AG04449 (cell line): ENCODE measurements around the gene TIGD7.

ENCODE experiments used
- CTCF ChIA-PET: fragments of 350-600 bp; formaldehyde crosslinking; extraction: SDS; loops from one replicate; lab custom pipeline; 2021; ENCODE audit warnings: antibody characterized with exemption; lab: Yijun Ruan, JAX
- POLR2A ChIA-PET: fragments of 400-600, 350-600 bp; formaldehyde crosslinking; extraction: SDS; loops from one replicate; lab custom pipeline; 2020; ENCODE audit warnings: antibody characterized with exemption, inconsistent platforms; lab: Yijun Ruan, JAX
- DNase-seq: peaks from one replicate; pipeline ENCODE4 v3.0.0-alpha.2; 2010; ENCODE audit warnings: low read depth, low spot score
- H3K4me3 ChIP-seq: 2 replicates; pipeline ENCODE4 v1.5.1; 2011; ENCODE audit warnings: low read depth, mild to moderate bottlenecking, control low read depth, low read length
- TF ChIP-seq, protein P1 (sequence below): IDR thresholded peaks from one replicate; pipeline ENCODE4 v1.5.1; 2011; ENCODE audit warnings: mild to moderate bottlenecking, moderate library complexity, low read length, control low read depth, inconsistent platforms; ENCODE audit not compliant: insufficient read depth; ENCODE audit errors: missing control alignments

Gene TIGD7, protein sequence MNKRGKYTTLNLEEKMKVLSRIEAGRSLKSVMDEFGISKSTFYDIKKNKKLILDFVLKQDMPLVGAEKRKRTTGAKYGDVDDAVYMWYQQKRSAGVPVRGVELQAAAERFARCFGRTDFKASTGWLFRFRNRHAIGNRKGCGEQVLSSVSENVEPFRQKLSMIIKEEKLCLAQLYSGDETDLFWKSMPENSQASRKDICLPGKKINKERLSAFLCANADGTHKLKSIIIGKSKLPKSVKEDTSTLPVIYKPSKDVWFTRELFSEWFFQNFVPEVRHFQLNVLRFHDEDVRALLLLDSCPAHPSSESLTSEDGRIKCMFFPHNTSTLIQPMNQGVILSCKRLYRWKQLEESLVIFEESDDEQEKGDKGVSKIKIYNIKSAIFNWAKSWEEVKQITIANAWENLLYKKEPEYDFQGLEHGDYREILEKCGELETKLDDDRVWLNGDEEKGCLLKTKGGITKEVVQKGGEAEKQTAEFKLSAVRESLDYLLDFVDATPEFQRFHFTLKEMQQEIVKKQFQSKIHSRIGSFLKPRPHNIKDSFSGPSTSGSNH

DNA sequence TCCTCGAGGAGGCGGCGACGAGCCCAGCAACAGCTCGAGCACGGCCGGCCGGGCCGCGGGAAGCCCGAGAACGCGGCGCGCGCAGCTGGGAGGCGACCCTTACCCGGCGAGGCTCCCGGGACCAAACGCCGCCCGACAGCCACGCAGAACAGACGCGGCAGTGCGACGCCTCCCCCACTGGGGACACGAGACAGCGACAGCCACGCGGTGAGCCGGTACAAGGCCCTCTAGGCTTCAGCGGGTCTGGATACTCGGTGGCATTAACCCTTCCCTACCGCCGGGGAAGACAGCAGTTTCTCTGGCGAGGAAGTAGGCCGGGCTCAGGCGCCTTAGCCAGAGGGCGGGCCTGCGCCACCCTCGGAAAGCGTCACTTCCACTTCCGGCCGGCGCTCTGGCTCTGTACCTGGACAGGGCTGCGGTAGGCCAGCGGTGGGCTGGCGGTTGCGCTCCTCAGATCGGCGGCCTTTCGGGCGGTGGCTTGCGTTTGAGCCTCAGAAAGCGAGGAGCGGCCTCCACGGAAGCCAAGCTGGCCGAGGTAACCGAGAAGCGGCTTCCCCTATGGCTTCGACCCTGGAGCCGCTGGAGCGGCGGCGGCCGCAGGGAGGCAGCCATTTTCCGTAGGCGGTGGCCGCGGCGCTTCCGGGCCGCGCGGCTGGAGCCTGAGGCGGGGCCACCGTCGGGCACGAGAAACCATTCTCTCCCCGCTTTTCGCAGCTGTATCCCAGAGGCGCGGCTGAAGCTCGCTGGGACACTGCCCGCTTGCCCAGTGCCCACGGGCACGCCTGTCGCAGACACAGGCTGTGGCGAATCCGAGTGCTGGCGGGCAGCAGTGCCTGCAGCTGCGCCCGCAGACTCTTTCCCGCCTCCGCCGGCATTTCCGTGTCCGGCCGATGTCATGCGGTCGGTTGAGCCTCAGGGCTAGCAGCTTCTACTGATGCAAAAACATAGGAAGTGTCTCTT lies at the start of gene TIGD7, which contains the start of gene ZNF75A:
Gene TIGD7 (minus strand): TSS at position 322 of the 960 bp plus-strand sequence. CDS start 4,816 bp downstream, outside the sequence.
Gene ZNF75A (plus strand): TSS at position 389 of the 960 bp plus-strand sequence. CDS start 2,932 bp downstream, outside the sequence.
- ChIA-PET POLR2A (interaction anchor here (2.0 kb wide), 1 partner anchor 22 kb away, joined by 11 read pairs; the partner anchor contains the start of gene ZNF263), CTCF (interaction anchor here (0.9 to 1.2 kb wide), 3 partner anchors 17 to 1172 kb away, joined by 3 read pairs; no protein-coding TSS in a partner anchor)
- peak within 1 kb of the TSS; percentile 92 for H3K4me3 ChIP-seq
- peak; percentile 45 for DNase-seq
- TF ChIP-seq, protein P1, sequence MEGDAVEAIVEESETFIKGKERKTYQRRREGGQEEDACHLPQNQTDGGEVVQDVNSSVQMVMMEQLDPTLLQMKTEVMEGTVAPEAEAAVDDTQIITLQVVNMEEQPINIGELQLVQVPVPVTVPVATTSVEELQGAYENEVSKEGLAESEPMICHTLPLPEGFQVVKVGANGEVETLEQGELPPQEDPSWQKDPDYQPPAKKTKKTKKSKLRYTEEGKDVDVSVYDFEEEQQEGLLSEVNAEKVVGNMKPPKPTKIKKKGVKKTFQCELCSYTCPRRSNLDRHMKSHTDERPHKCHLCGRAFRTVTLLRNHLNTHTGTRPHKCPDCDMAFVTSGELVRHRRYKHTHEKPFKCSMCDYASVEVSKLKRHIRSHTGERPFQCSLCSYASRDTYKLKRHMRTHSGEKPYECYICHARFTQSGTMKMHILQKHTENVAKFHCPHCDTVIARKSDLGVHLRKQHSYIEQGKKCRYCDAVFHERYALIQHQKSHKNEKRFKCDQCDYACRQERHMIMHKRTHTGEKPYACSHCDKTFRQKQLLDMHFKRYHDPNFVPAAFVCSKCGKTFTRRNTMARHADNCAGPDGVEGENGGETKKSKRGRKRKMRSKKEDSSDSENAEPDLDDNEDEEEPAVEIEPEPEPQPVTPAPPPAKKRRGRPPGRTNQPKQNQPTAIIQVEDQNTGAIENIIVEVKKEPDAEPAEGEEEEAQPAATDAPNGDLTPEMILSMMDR = peak; percentile 8

DNA sequence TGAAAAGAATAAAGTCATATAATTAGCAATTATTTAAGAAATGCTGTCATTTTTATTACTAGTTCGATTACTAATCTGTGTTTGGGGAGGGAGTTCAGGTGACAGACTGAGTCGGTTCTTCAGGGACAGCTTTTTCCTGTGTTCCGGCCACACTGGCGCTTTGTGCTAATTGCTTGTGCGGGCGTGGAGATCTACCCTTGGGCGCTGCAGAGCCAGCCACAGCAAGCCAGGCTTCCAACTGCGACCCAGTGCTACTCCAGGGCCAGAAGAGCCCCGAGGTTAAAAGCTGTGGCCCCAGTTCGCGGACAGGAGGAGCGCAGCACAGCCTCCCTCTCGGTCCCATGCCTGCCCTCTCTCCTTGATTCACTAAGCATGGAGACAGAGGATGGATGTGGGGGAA lies 43.9 kb upstream of the TIGD7 start:
- no peak for DNase-seq
- no peak overlapping the region for H3K4me3 ChIP-seq
- CTCF ChIA-PET = no interaction called here
- POLR2A ChIA-PET = no interaction called here
- TF ChIP-seq, protein P1 = no peak

DNA sequence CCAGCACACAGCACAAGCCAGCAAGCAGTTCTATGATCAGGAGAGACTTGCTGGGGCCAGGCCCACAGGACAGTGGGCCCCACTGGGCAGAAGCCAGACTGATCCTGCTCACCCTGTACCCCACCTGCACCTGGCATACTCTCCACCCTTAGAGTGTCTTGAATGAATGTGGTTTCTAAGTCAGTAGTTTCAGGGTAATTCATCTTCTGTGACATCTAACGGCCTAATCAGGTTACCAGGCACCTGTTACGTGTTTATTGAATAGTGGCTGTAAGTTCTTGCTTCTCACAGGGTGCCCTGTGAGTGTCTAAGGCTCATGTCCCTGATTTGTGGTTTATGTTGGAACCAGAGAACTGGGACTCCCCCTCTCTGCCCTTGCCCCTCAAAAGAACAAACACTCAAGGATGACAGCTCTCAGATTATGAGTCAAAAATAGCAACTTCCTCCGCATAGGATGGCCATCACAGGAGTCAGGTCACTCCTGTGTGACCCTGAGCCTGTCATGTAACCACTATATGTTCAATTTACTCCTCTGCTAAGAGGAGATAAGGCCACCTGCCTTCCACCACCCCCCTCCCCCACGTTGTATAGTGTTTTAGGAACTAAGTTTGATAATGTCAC lies 43.4 kb upstream of the TIGD7 start:
- POLR2A ChIA-PET = no interaction called here
- DNase-seq = no peak
- TF ChIP-seq, protein P1 = no peak
- CTCF ChIA-PET = no interaction called here
- no peak overlapping the region for H3K4me3 ChIP-seq

DNA sequence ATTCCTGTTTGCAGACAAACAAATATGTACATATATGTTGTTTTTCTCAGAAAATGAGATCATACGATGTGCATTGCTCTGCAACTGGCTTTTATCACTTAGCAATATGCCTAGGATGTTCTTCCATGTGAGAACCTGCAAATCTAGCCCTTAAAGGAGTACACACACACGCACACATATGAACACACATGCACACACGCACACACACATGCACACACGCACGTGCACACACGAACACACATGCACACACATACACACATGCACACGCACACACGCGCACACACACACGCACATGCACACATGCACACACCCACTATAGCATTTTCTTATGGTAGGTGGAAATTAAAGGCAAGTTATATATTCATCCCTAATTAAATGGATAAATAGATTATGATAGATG lies 42.4 kb upstream of the TIGD7 start:
- CTCF ChIA-PET = no interaction called here
- TF ChIP-seq, protein P1 = no peak
- POLR2A ChIA-PET = no interaction called here
- no peak overlapping the region for H3K4me3 ChIP-seq
- no peak for DNase-seq

DNA sequence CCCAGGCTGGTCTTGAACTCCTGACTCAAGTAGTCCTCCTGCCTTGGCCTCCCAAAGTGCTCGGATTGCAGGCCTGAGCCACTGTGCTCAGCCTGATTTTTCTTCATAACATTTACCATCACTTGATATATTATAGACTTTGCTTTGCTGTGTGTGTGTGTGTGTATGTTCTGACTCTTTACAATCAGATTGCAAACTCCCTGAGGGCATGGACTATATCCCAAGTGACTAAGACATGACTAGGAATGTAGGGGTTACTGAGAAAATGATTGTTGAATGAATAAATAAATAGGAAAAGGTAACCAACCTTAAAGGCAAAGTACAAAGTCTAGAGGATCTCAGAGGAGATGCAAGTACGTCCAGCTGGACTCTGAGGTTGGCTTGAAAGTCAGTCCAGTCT lies 40.8 kb upstream of the TIGD7 start:
- POLR2A ChIA-PET = no interaction called here
- no peak overlapping the region for H3K4me3 ChIP-seq
- TF ChIP-seq, protein P1 = no peak
- CTCF ChIA-PET = no interaction called here
- no peak for DNase-seq
